ENCODE measurements around the gene PFKFB3.
"Not testable (repeated sequence)": the region's sequence is repeated elsewhere in the genome, so short reads cannot be mapped to it uniquely, and the experiment has no call there.

PFKFB3 gene

GRCh38 chr10:6272126-6272525 lies 69.4 kb downstream of the PFKFB3 start:
- DNase-seq (ENCODE audit: low read depth) = no peak

DNA sequence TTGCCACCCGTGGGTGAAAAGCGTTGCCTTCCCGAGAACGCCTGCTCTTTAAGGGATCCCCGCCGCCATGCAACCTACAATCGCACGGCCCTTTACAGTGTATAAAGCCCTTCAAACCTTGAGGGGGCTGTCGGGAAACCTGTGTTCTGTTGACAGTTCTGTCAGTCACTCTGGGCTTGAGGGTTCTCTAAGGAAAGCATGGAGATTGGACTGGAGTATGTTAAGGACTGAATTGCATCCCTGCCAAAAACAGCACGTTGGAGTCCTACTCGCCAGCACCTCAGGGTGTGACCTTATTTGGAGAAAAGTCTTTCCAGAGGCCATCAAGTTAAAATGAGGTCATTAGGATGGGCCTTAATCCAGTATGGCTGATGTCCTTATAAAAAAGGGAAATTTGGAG lies 70.6 kb downstream of the PFKFB3 start:
- DNase-seq (ENCODE audit: low read depth) = no peak

- DNase-seq (ENCODE audit: low read depth) = no peak
These were observed 71.3 kb downstream of the PFKFB3 start for GRCh38 chr10:6274040-6274439.

- no peak for DNase-seq (ENCODE audit: low read depth)
These were observed 71.8 kb downstream of the PFKFB3 start for GRCh38 chr10:6274484-6274883.

DNA sequence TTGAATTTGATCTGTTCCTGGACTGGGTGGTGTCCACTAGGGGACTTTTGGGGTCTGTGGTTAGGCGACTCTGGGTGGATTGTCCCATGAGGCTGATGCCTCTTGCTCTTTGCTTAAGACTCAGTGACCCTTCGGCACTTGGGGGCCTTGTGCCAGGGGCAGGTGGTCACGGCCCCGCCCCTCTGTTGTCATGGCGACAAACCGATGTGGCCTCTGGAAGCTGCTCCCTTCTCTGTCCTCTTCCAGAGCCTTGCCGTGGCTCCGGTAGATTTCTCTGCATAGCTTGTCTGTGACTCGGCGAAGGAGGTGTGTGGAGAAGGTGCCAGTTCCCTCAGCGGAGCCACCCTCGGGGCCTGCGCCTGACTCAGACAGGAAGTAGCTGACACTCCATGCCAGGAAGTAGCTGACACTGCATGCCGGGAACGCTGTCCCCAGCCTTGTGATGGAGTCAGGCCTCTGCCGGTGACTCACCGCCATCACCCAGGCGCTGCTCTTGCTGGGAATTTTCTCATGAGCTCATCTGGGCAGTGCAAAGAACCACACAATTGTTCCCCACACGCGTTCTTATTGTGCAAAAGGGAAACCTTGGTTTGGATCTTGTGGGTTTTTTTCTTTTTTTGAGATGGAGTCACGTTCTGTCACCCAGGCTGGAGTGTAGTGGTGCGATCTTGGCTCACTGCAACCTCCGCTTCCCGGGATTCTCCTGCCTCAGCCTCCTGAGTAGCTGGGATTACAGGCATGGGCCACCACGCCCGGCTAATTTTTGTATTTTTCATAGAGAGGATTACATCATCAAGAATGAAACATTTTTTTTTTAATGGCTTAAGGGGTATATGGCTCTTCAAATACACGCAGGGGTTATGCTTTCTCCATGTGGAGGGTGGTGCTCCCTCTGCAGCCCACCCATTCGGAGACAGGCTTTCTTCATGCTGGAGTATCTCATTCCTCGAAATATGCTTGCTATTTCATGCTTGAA lies 72.6 kb downstream of the PFKFB3 start:
- peak; percentile 54 for DNase-seq (ENCODE audit: low read depth)

- DNase-seq (ENCODE audit: low read depth) = no peak
These were observed 73.6 kb downstream of the PFKFB3 start for GRCh38 chr10:6276356-6276755.

GRCh38 chr10:6278519-6279120 lies 75.9 kb downstream of the PFKFB3 start:
- no peak for DNase-seq (ENCODE audit: low read depth)

DNA sequence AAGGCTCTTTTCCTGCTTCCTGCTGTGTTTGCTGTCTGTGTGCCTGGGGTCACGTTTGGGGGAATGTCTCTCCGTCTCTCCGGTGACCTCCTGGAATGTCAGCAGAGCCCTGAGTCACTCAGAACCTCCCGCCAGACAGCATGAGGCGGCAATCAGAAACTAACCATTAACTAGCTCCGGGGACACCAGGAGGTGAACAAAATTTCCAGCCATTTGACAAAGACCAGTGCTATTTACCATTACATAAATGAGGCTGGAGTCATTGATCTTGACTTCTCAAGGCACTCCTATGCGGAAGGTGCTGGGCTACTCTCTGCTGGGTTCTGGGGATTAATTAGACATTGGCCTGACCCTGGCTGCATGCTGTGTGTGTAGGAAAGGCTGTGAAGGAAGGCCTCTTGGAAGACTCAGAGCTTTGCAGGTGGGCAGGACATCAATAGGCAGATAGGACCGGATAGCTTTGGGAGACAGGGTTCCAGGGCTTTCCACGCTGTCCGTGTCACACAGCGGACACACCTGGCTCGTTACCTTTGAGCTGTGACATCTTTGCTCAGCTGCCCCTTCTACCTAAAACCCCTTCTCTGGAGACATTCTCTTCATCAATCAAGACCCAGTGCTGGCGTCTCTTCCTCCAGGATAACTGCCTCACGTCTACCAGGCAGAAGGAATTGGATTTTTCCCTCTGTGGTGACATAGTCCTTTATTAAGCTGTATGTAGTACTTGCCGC lies 77.0 kb downstream of the PFKFB3 start:
- DNase-seq (ENCODE audit: low read depth) = no peak

- DNase-seq (ENCODE audit: low read depth) = no peak
These were observed 77.6 kb downstream of the PFKFB3 start for GRCh38 chr10:6280291-6280690.

GRCh38 chr10:6282454-6282958 lies 79.8 kb downstream of the PFKFB3 start:
- DNase-seq (ENCODE audit: low read depth) = no peak

DNA sequence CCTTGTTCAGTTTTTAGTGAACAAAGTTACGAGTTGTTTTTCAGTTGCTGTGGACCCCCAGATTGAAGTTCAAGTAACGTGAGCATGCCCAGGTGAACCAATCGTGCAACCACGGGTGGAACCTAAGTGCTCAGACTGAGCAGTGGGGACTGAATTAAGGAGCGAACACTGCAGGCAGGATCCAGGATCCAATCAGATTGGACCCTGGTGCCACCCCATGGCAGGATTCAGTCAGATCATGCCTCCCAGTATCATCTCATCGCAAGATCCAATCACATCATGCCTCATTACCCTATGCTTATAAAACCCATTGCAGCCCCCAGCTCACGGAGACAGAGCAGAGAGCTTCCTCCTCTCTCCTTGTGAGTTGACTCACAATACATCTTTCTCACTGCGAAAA lies 80.9 kb downstream of the PFKFB3 start:
- no peak for DNase-seq (ENCODE audit: low read depth)

- DNase-seq (ENCODE audit: low read depth) = not testable (repeated sequence)
These were observed 87.9 kb downstream of the PFKFB3 start for GRCh38 chr10:6290621-6291020.

DNA sequence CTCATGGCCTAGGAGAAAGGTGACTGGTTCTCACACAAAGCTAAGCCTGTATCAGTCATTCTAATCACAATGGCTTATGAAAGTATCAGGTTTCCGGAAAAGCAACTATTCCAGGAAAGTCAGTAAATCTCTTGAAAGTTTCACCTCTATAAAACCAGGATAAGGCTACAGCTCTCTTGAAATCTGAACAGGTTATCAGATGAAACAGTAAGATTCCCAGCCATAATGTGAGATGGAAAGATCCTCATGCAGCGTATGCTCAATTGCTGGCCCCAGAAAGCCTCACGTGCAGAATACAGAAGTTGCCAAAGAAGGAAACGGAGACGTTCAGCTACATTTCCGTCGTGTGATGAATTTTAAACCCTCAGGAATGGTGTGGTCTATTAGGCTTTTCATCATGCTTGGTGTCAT lies 90.0 kb downstream of the PFKFB3 start:
- no peak for DNase-seq (ENCODE audit: low read depth)

DNA sequence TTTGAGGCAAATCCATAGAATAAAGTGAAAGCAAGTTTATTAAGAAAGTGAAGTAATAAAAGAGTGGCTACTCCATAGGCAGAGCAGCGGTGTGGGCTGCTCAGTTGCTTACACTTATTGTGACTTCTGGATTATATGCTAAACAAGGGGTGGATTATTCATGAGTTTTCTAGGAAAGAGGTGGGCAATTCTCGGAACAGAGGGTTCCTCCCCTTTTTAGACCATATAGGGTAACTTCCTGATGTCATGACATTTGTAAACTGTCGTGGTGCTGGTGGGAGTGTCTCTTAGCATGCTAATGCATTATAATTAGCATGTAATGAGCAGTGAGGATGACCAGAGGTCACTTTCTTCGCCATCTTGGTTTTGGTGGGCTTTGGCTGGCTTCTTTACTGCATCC lies 93.7 kb downstream of the PFKFB3 start:
- DNase-seq (ENCODE audit: low read depth) = not testable (repeated sequence)

- DNase-seq (ENCODE audit: low read depth) = no peak
These were observed 94.1 kb downstream of the PFKFB3 start for GRCh38 chr10:6296828-6297251.

GRCh38 chr10:6297522-6297921 lies 94.8 kb downstream of the PFKFB3 start:
- no peak for DNase-seq (ENCODE audit: low read depth)

DNA sequence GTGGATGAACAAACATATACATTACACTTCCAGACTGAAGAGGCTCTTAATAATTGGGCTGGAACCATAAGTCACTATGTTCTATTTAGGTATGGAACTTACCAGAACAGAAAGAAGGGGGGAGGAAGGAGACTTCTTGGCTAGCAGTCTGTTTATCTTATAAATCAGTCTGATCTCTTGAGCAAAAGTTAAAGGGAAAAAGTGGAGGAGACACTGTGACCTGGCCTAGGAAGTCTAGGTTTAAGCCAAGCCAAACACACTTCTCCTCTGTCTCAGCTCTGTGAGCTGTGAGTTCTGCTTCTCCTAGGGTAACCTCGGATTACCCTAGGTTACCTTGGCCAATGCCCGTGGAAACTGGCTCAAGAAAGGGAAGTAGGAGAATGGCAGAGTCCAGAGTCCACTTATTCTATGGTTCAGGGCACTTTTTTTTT lies 95.2 kb downstream of the PFKFB3 start:
- no peak for DNase-seq (ENCODE audit: low read depth)

DNA sequence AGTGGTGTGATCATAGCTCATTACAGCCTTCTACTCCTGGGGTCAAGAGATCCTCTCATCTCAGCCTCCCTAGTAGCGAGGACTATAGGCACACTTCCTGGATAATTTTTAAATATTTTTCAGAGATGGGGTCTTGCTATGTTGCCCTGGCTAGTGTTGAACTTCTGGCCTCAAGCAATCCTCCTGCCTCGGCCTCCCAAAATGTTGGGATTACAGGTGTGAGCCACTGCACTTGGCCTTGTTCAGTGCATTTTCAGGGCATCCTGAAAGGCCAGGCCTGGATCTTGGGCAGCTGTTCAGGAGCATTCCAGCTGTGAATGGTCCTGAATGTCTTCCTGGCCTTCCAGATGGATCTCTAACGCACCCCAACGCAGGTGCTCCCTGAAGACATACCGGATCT lies 95.7 kb downstream of the PFKFB3 start:
- no peak for DNase-seq (ENCODE audit: low read depth)

GRCh38 chr10:6299234-6299633 lies 96.5 kb downstream of the PFKFB3 start:
- no peak for DNase-seq (ENCODE audit: low read depth)

- no peak for DNase-seq (ENCODE audit: low read depth)
These were observed 97.0 kb downstream of the PFKFB3 start for GRCh38 chr10:6299743-6300105.

DNA sequence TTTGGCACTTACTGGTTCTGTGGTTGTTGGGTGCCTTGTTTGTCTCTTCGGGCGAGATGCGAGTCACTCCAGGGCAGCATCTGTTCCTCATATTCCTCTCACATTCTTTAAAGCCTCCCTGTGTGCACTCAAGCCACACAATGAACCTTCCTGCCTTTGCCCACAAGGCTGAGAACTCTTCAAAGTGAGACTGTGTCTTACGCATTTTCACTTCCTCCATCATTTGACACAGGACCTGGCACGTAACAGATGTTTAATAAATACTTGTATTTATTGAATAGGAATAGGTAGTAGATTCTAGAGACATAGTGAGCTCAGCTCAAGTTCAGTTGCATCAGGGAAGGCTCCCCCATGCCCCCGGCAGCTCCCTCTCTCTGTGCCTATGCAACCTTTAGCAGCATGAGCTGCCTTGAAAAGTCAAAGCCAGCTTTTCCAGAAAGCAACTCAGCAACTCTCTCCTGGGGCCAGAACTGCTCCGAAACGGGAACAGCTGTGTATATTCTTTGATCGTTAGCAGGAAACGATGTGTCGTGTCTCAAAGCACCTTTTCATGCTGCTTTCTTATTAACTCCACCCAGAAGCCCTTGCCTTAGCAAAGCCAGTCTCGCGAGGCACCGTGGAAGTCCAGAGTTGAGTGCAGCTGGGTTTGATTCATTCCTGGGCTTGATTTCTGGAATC lies 97.5 kb downstream of the PFKFB3 start:
- DNase-seq (ENCODE audit: low read depth) = no peak
